H1 (cell line): ENCODE data around the gene LDLRAD3. TPM values are rescaled to one million over a fixed set of nuclear protein-coding genes. Genes with fewer than 3 reads are reported as not detected.
A peak's percentile ranks its signal among the peaks of the same experiment; 100 is the strongest.

Experiments
- CTCF ChIA-PET: fragments of 300-600 bp; sonication (Branson Sonifier 250); formaldehyde crosslinking; loops from one replicate; lab custom pipeline; 2021; ENCODE audit not compliant: partially characterized antibody; lab: Charles Lee
- POLR2A ChIA-PET: fragments of 300-600 bp; sonication (Branson Sonifier 250); formaldehyde crosslinking; loops from one replicate; lab custom pipeline; 2021; ENCODE audit warnings: inconsistent platforms; ENCODE audit not compliant: partially characterized antibody; lab: Charles Lee
- DNase-seq, 2 experiments: peaks; one replicate each; pipeline versions ENCODE4 v3.0.0 to v3.0.0-alpha.2; 2010 to 2022; ENCODE audit warnings: low spot score in 2 of 2, low read depth in 1 of 2, mixed read lengths in 1 of 2
- FAIRE-seq: peaks from 2 replicates; lab custom pipeline; 2011; peaks lifted over from hg19 to GRCh38; lab: Jason Lieb, UNC
- H2AFZ ChIP-seq: 2 replicates; pipeline ENCODE4 v1.8.1; 2012; ENCODE audit warnings: low read length, inconsistent platforms
- H2AK5ac ChIP-seq: 2 replicates; pipeline ENCODE4 v1.6.1; 2013; ENCODE audit warnings: low read depth, low read length
- H2BK120ac ChIP-seq: replicated peaks from 2 replicates; pipeline ENCODE3; 2013; ENCODE audit warnings: low read depth, low read length, inconsistent platforms
- H2BK12ac ChIP-seq: 2 replicates; pipeline ENCODE4 v1.6.1; 2013; ENCODE audit warnings: low read depth, low read length
- H2BK15ac ChIP-seq: 2 replicates; pipeline ENCODE4 v1.6.1; 2013; ENCODE audit warnings: low read length
- H2BK20ac ChIP-seq: 2 replicates; pipeline ENCODE4 v1.6.1; 2013; ENCODE audit warnings: low read length
- H2BK5ac ChIP-seq: 2 replicates; pipeline ENCODE4 v1.6.1; 2013; ENCODE audit warnings: low read depth, low read length
- H3K14ac ChIP-seq: 2 replicates; pipeline ENCODE4 v1.6.1; 2013; ENCODE audit warnings: inconsistent platforms; ENCODE audit not compliant: insufficient read length
- H3K18ac ChIP-seq: 2 replicates; pipeline ENCODE4 v1.6.1; 2013; ENCODE audit warnings: low read length; ENCODE audit errors: extremely low read depth
- H3K23ac ChIP-seq: 2 replicates; pipeline ENCODE4 v1.6.1; 2013; ENCODE audit warnings: inconsistent platforms; ENCODE audit not compliant: insufficient read length
- H3K23me2 ChIP-seq: 2 replicates; pipeline ENCODE4 v1.6.1; 2013; ENCODE audit warnings: low read depth, low read length
- H3K27ac ChIP-seq: 2 replicates; pipeline ENCODE4 v1.6.1; 2011; ENCODE audit warnings: low read depth, low read length, inconsistent platforms
- H3K27me3 ChIP-seq, 4 experiments: replicated peaks in 1 of 4; 1 replicate in 1 of 4; 2 replicates in 3 of 4; pipeline versions ENCODE4 v1.6.1 to v1.8.1; 2011 to 2013; ENCODE audit warnings: low read length in 3 of 4, mild to moderate bottlenecking in 3 of 4, inconsistent platforms in 2 of 4, mixed read lengths in 2 of 4, moderate library complexity in 1 of 4; ENCODE audit not compliant: control insufficient read depth in 3 of 4, insufficient read depth in 3 of 4; ENCODE audit errors: extremely low read depth in 1 of 4
- H3K36me3 ChIP-seq, 4 experiments: 2 replicates each; pipeline versions ENCODE4 v1.6.1 to v1.8.1; 2011 to 2013; ENCODE audit warnings: mild to moderate bottlenecking in 4 of 4, low read length in 3 of 4, moderate library complexity in 2 of 4, control low read depth in 1 of 4, inconsistent platforms in 1 of 4; ENCODE audit not compliant: insufficient read depth in 4 of 4, control insufficient read depth in 2 of 4
- H3K4ac ChIP-seq: replicated peaks from 2 replicates; pipeline ENCODE3; 2013; ENCODE audit warnings: low read length, low read depth, mixed read lengths, inconsistent platforms; ENCODE audit not compliant: insufficient read length
- H3K4me1 ChIP-seq, 4 experiments: replicated peaks in 1 of 4; 1 replicate in 1 of 4; 2 replicates in 3 of 4; pipeline versions ENCODE4 v1.6.1 to v1.8.1; 2011 to 2013; ENCODE audit warnings: low read length in 3 of 4, inconsistent platforms in 2 of 4, mixed read lengths in 1 of 4; ENCODE audit not compliant: insufficient read depth in 4 of 4, control insufficient read depth in 3 of 4
- H3K4me2 ChIP-seq, 2 experiments: 2 replicates each; pipeline versions ENCODE4 v1.6.1 to v1.8.1; 2011 to 2013; ENCODE audit warnings: low read depth in 2 of 2, low read length in 2 of 2, control low read depth in 1 of 2, inconsistent platforms in 1 of 2, mild to moderate bottlenecking in 1 of 2; ENCODE audit not compliant: insufficient read depth in 1 of 2
- H3K4me3 ChIP-seq, 4 experiments: fragments of 200-600, 300-600 bp in 1 of 4; sonication (generic), shearing (Covaris generic), sonication (Bioruptor Twin) in 1 of 4; 2 replicates each; pipeline versions ENCODE4 v1.5.1 to v1.8.1; 2011 to 2016; ENCODE audit warnings: low read length in 4 of 4, low read depth in 3 of 4, control low read depth in 2 of 4, inconsistent platforms in 2 of 4, mild to moderate bottlenecking in 2 of 4, mixed read lengths in 1 of 4, moderate library complexity in 1 of 4; ENCODE audit not compliant: insufficient read depth in 2 of 4; ENCODE audit errors: extremely low read depth in 1 of 4
- H3K56ac ChIP-seq: replicated peaks from 2 replicates; pipeline ENCODE3; 2013; ENCODE audit warnings: low read depth, mild to moderate bottlenecking, mixed read lengths, low read length, inconsistent platforms; ENCODE audit not compliant: insufficient read length
- H3K79me1 ChIP-seq: 2 replicates; pipeline ENCODE4 v1.6.1; 2013; ENCODE audit warnings: low read depth, low read length, control low read depth
- H3K79me2 ChIP-seq, 2 experiments: 2 replicates each; pipeline versions ENCODE4 v1.6.1 to v1.8.1; 2012 to 2013; ENCODE audit warnings: low read length in 2 of 2, mild to moderate bottlenecking in 2 of 2, inconsistent platforms in 1 of 2; ENCODE audit not compliant: insufficient read depth in 2 of 2, control insufficient read depth in 1 of 2
- H3K9ac ChIP-seq, 4 experiments: replicated peaks in 1 of 4; 1 replicate in 1 of 4; 2 replicates in 3 of 4; pipeline versions ENCODE4 v1.6.1 to v1.8.1; 2011 to 2013; ENCODE audit warnings: low read depth in 3 of 4, low read length in 3 of 4, control low read depth in 2 of 4, mild to moderate bottlenecking in 2 of 4, moderate library complexity in 2 of 4, inconsistent platforms in 1 of 4; ENCODE audit errors: extremely low read depth in 1 of 4
- H3K9me3 ChIP-seq, 2 experiments: 2 replicates each; pipeline versions ENCODE4 v1.6.1 to v1.8.1; 2012 to 2013; ENCODE audit warnings: mild to moderate bottlenecking in 2 of 2, moderate library complexity in 2 of 2, control low read depth in 1 of 2, inconsistent platforms in 1 of 2, low read depth in 1 of 2, low read length in 1 of 2, mixed read lengths in 1 of 2; ENCODE audit not compliant: insufficient read depth in 2 of 2
- H4K20me1 ChIP-seq, 2 experiments: replicated peaks in 1 of 2; 2 replicates each; pipeline versions ENCODE3 to v1.8.1; 2011 to 2013; ENCODE audit warnings: inconsistent platforms in 2 of 2, low read length in 2 of 2, mild to moderate bottlenecking in 1 of 2; ENCODE audit not compliant: insufficient read depth in 2 of 2, control insufficient read depth in 1 of 2
- H4K5ac ChIP-seq: 2 replicates; pipeline ENCODE4 v1.6.1; 2013; ENCODE audit warnings: low read length, low read depth, mixed read lengths, inconsistent platforms; ENCODE audit not compliant: insufficient read length
- H4K8ac ChIP-seq: 2 replicates; pipeline ENCODE4 v1.8.0; 2013; ENCODE audit warnings: mild to moderate bottlenecking, moderate library complexity, low read length, inconsistent platforms; ENCODE audit not compliant: insufficient read depth; ENCODE audit errors: extremely low read depth
- H4K91ac ChIP-seq: replicated peaks from 2 replicates; pipeline ENCODE3; 2013; ENCODE audit warnings: low read length, mixed read lengths, inconsistent platforms; ENCODE audit not compliant: insufficient read length
- BCL11A ChIP-seq, 2 experiments: IDR thresholded peaks; one replicate each; pipeline ENCODE4 v1.6.1; 2011; ENCODE audit warnings: low read depth in 2 of 2, low read length in 2 of 2, mild to moderate bottlenecking in 2 of 2
- CBX8 ChIP-seq: fragments of 300-800, 300-1000 bp; sonication (generic); IDR thresholded peaks from 2 replicates; pipeline ENCODE4 v1.7.1; 2016; ENCODE audit warnings: low read depth, low read length, borderline replicate concordance
- CHD1 ChIP-seq: IDR thresholded peaks from 2 replicates; pipeline ENCODE4 v1.6.1; 2012; ENCODE audit warnings: low read depth, low read length, improper control_type of control experiment
- EZH2 ChIP-seq: fragments of 200-600 bp; sonication (generic); IDR thresholded peaks from 2 replicates; pipeline ENCODE4 v1.7.1; 2012; ENCODE audit warnings: low read depth, mild to moderate bottlenecking, moderate library complexity, low read length, inconsistent platforms; ENCODE audit not compliant: severe bottlenecking
- PHF8 ChIP-seq: fragments of 200-600 bp; sonication (generic); conservative IDR thresholded peaks from 2 replicates; pipeline ENCODE4 v1.7.1; 2012; ENCODE audit warnings: low read depth, mild to moderate bottlenecking, inconsistent platforms, low read length, moderate library complexity
- POLR2A ChIP-seq, 2 experiments: IDR thresholded peaks; 1 replicate in 1 of 2; 2 replicates in 1 of 2; pipeline ENCODE4 v1.6.1; 2011; ENCODE audit warnings: low read depth in 2 of 2, low read length in 2 of 2, mild to moderate bottlenecking in 2 of 2; ENCODE audit errors: control extremely low read depth in 1 of 2
- POU5F1 ChIP-seq: IDR thresholded peaks from 2 replicates; pipeline ENCODE4 v1.6.1; 2011; ENCODE audit warnings: low read depth, mild to moderate bottlenecking, low read length, moderate library complexity
- SP1 ChIP-seq: IDR thresholded peaks from 2 replicates; pipeline ENCODE4 v1.6.1; 2011; ENCODE audit warnings: low read depth, low read length
- SP4 ChIP-seq: IDR thresholded peaks from 2 replicates; pipeline ENCODE4 v1.6.1; 2012; ENCODE audit warnings: low read length, inconsistent platforms
- YY1 ChIP-seq: IDR thresholded peaks from 2 replicates; pipeline ENCODE4 v1.6.1; 2011; ENCODE audit warnings: low read depth, mild to moderate bottlenecking, low read length
- WGBS, 2 experiments: shearing (Covaris generic) in 1 of 2; methylation state at CpG; one replicate each; pipeline versions ENCODE4 v1.1.6 to v1.1.7; 2013 to 2015; ENCODE audit warnings: low lambda C conversion rate in 2 of 2, mixed read lengths in 2 of 2, inconsistent platforms in 1 of 2, low coverage in 1 of 2, missing lambda C conversion rate in 1 of 2; ENCODE audit not compliant: insufficient replicate concordance in 2 of 2, insufficient coverage in 1 of 2, insufficient read length in 1 of 2; ENCODE audit errors: extremely low coverage in 1 of 2, missing lambda C conversion rate in 1 of 2; 5-methylcytosine and 5-hydroxymethylcytosine counted together
- polyA plus RNA-seq, 7 experiments: library from polyadenylated mRNA; depleted of rRNA in 3 of 7; stranded (reverse) in 5 of 7; unstranded in 2 of 7; fragments of >200 nt in 5 of 7; fragments of 200-250 nt in 2 of 7; gene quantifications; 1 replicate in 5 of 7; 2 replicates in 1 of 7; 4 replicates in 1 of 7; pipeline versions ENCODE4 v1.2.1 to v1.2.3, GENCODE V29; 2011 to 2013; ENCODE audit warnings: missing spikeins in 2 of 7, mixed read lengths in 2 of 7
- total RNA-seq: library from RNA; stranded (reverse); fragmentation: NEBNext Ultra II Directional; extraction: Animal tissue kit (Norgen Biotek cat#: 25700); gene quantifications from 2 replicates; pipeline ENCODE4 v1.2.1, GENCODE V29; 2021

LDLRAD3 gene
- total and polyA plus RNA-seq, 2 of the 8 experiments (the other 6 are each of a cell fraction or from before 2014, with no cell fraction given) = 18.6 to 22.8 TPM

GRCh38 chr11:36093548-36093947, 149.7 kb downstream of the LDLRAD3 start:
- Histone ChIP-seq H3K4me3 (no peak overlapping the region), H2BK5ac (peak overlapping the region; percentile 73; the same call in 1 of the 2 replicates), H3K4ac (peak overlapping the region; percentile 12), H3K23me2 (no peaks in the 10 kb centered on the region), H3K79me2 (peaks cover 0 to 2% of the 10 kb centered on the region in 2 experiments; a peak in 1 of 4 replicates), H3K4me1 (peaks cover 2 to 28% (median 19%) of the 10 kb centered on the region in 4 experiments; a peak in 5 of 7 replicates), H4K5ac (peak overlapping the region; percentile 2), H3K23ac (no peak overlapping the region), H2AK5ac (peak overlapping the region; percentile 94; the same call in 1 of the 2 replicates), H3K27me3 (no peaks in the 10 kb centered on the region), H2AFZ (no peak overlapping the region), H3K14ac (no peak overlapping the region), H3K9me3 (no peaks in the 10 kb centered on the region), H2BK12ac (peak overlapping the region; percentile 69), H2BK20ac (peak overlapping the region; percentile 83; the same call in 1 of the 2 replicates), H3K36me3 (peaks cover 0 to 18% (median 1%) of the 10 kb centered on the region in 4 experiments; a peak in 2 of 8 replicates), H4K91ac (peak overlapping the region; percentile 97), H4K20me1 (no peaks in the 10 kb centered on the region), H3K56ac (no peak overlapping the region), H4K8ac (no peak overlapping the region), H3K4me2 (no peak overlapping the region; a peak in 1 of 4 replicates), H2BK120ac (peak overlapping the region; percentile 35), H3K9ac (no peak overlapping the region), H3K27ac (no peak overlapping the region), H2BK15ac (no peak overlapping the region), H3K18ac (no peak overlapping the region; the same call in 1 of the 2 replicates), H3K79me1 (no peaks in the 10 kb centered on the region)
- 87% methylated on average over 4 of the region's 4 CpGs; no CpG with 5 or more reads in 1 of the 2 experiments for WGBS, 2 experiments
- ChIA-PET POLR2A (interaction anchor here (11.7 kb wide), 1 partner anchor 18 kb away, joined by 102 read pairs; no protein-coding TSS in a partner anchor), CTCF (interaction anchor here (1.1 to 4.1 kb wide), 2 partner anchors 13 to 37 kb away, joined by 3 to 15 read pairs; no protein-coding TSS in a partner anchor)
- no peak for DNase-seq
- no peak for FAIRE-seq
- TF ChIP-seq PHF8 = no peak
- TF ChIP-seq CHD1 = no peak
- TF ChIP-seq BCL11A (IDR thresholded peaks at IDR 0.05; ENCODE audit: low read depth in 2 of 2, low read length in 2 of 2) = no peak
- no peak for TF ChIP-seq CBX8
- TF ChIP-seq YY1 = no peak
- no peak for TF ChIP-seq POLR2A (IDR thresholded peaks at IDR 0.05; ENCODE audit: control extremely low read depth in 1 of 2, low read depth in 2 of 2, low read length in 2 of 2)
- TF ChIP-seq POU5F1 = no peak
- no peak for TF ChIP-seq EZH2
- no peak for TF ChIP-seq SP1
- TF ChIP-seq SP4 = no peak
